ENCODE measurements around the gene VEZT. TPM values are rescaled to one million over a fixed set of nuclear protein-coding genes. Genes with fewer than 3 reads are reported as not detected.

The VEZT gene
- total RNA-seq, 1 experiment from 2014 or later, result 77.4 TPM

- H3K9me3 ChIP-seq, result no peaks in the 10 kb centered on the region
- TF ChIP-seq CTCF (IDR thresholded peaks at IDR 0.05; ENCODE audit: insufficient read depth in 1 of 2, low read depth in 1 of 2, low read length in 1 of 2, severe bottlenecking in 1 of 2, unreplicated experiment in 1 of 2), result no peak
- Mint-ChIP-seq H3K27ac (ENCODE audit: unreplicated experiment) (no peak overlapping the region), H3K27me3 (ENCODE audit: insufficient read depth, unreplicated experiment) (no peaks in the 10 kb centered on the region), H3K4me3 (ENCODE audit: unreplicated experiment) (peak overlapping the region; percentile 49), H3K9me3 (ENCODE audit: unreplicated experiment) (no peaks in the 10 kb centered on the region), H3K36me3 (ENCODE audit: insufficient read depth, unreplicated experiment) (peaks cover 19% of the 10 kb centered on the region), H3K4me1 (ENCODE audit: low read depth, unreplicated experiment) (peaks cover 20% of the 10 kb centered on the region)
- no peaks in the 10 kb centered on the region for H3K36me3 ChIP-seq (ENCODE audit: control insufficient read depth, insufficient read depth, low read length)
- no peak for DNase-seq
- BruUV-seq (replicated peaks), result no TSS peak
- H3K27me3 ChIP-seq (replicated peaks; ENCODE audit: control insufficient read depth, insufficient read depth, low read length), result no peaks in the 10 kb centered on the region
- intact Hi-C loops (cut with micrococcal nuclease; ENCODE audit: unreplicated experiment), result no loop called here
- POLR2A ChIA-PET, result interaction anchor here (1.0 kb wide), 1 partner anchor 30 kb away, joined by 3 read pairs; the partner anchor contains the start of genes FGD6 and VEZT
- CTCF ChIA-PET, result interaction anchor here (3.0 kb wide), 1 partner anchor 29 kb away, joined by 13 read pairs; the partner anchor contains the start of genes FGD6 and VEZT
- H3K4me3 ChIP-seq (ENCODE audit: low read depth, low read length), result no peak overlapping the region
- peaks cover 24% of the 10 kb centered on the region for H3K4me1 ChIP-seq
Observed at GRCh38 chr12:95187865-95188415, 29.7 kb upstream of the VEZT start.

DNA sequence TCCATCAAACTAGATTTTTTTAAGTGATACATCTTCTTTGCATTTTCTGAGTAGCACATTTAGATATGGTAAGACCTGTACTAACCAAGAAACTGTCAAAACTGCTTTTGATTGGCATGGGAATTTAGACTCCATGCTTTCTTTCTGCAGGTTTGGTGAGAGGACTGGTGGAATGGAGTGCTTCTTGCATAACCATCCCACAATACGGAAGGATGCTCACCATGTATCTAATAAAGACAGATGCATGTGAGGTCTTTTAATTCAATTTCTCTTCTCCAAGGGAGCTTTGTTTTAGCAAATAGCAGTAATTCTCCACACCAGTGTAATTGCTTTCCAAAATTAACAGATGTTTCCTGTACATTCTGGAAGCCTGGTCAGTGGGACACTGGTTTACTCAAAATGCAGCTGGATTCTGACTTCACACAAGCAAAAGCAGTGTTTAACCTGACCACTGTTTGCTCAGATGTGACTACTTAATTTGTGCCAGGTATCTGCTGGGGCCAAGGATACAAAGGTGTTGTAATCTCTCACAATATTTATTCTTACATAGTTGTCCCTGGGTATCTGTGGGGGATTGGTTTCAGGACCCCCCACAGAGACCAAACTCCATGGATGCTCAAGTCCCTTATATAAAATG, 26.4 kb upstream of the VEZT start:
- no peaks in the 10 kb centered on the region for H3K27me3 Mint-ChIP-seq (ENCODE audit: insufficient read depth, unreplicated experiment)
- no peak for TF ChIP-seq CTCF (IDR thresholded peaks at IDR 0.05; ENCODE audit: insufficient read depth in 1 of 2, low read depth in 1 of 2, low read length in 1 of 2, severe bottlenecking in 1 of 2, unreplicated experiment in 1 of 2)
- no peaks in the 10 kb centered on the region for H3K36me3 ChIP-seq (ENCODE audit: control insufficient read depth, insufficient read depth, low read length)
- no peaks in the 10 kb centered on the region for H3K9me3 ChIP-seq
- H3K36me3 Mint-ChIP-seq (ENCODE audit: insufficient read depth, unreplicated experiment), result peaks cover 6% of the 10 kb centered on the region
- POLR2A ChIA-PET, result no interaction called here
- peaks cover 24% of the 10 kb centered on the region for H3K4me1 ChIP-seq
- H3K27me3 ChIP-seq (replicated peaks; ENCODE audit: control insufficient read depth, insufficient read depth, low read length), result no peaks in the 10 kb centered on the region
- no TSS peak for BruUV-seq (replicated peaks)
- no peak overlapping the region for H3K4me3 Mint-ChIP-seq (ENCODE audit: unreplicated experiment)
- intact Hi-C loops (cut with micrococcal nuclease; ENCODE audit: unreplicated experiment), result no loop called here
- DNase-seq, result no peak
- H3K4me3 ChIP-seq (ENCODE audit: low read depth, low read length), result no peak overlapping the region
- H3K27ac Mint-ChIP-seq (ENCODE audit: unreplicated experiment), result no peak overlapping the region
- no peaks in the 10 kb centered on the region for H3K9me3 Mint-ChIP-seq (ENCODE audit: unreplicated experiment)
- CTCF ChIA-PET, result no interaction called here
- peaks cover 20% of the 10 kb centered on the region for H3K4me1 Mint-ChIP-seq (ENCODE audit: low read depth, unreplicated experiment)

DNA sequence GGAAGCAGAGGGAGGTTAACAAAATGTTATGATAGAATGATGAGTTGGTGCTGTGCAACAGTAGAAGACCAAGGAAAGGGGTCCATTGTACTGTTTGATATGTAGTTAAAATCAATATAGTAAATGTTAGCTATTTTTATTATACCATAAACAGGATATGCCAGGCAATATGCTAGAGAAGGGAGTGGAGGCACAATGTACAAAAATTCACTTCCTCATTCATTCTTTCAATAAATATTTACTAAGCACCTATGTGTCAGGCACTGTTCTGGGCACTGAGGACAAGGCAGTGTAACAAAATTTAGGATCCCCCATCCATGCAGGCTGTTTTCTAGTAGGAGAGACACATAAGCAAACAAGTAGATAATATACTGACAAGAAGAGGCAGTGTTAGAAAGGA, 25.3 kb upstream of the VEZT start:
- Mint-ChIP-seq H3K27me3 (ENCODE audit: insufficient read depth, unreplicated experiment) (no peaks in the 10 kb centered on the region), H3K9me3 (ENCODE audit: unreplicated experiment) (no peaks in the 10 kb centered on the region), H3K4me3 (ENCODE audit: unreplicated experiment) (no peak overlapping the region), H3K36me3 (ENCODE audit: insufficient read depth, unreplicated experiment) (no peaks in the 10 kb centered on the region), H3K4me1 (ENCODE audit: low read depth, unreplicated experiment) (peaks cover 20% of the 10 kb centered on the region), H3K27ac (ENCODE audit: unreplicated experiment) (peak overlapping the region; percentile 0)
- Histone ChIP-seq H3K36me3 (ENCODE audit: control insufficient read depth, insufficient read depth, low read length) (no peaks in the 10 kb centered on the region), H3K27me3 (replicated peaks; ENCODE audit: control insufficient read depth, insufficient read depth, low read length) (no peaks in the 10 kb centered on the region), H3K4me1 (peaks cover 24% of the 10 kb centered on the region), H3K4me3 (ENCODE audit: low read depth, low read length) (no peak overlapping the region), H3K9me3 (no peaks in the 10 kb centered on the region)
- ChIA-PET POLR2A (no interaction called here), CTCF (no interaction called here)
- TF ChIP-seq CTCF (IDR thresholded peaks at IDR 0.05; ENCODE audit: insufficient read depth in 1 of 2, low read depth in 1 of 2, low read length in 1 of 2, severe bottlenecking in 1 of 2, unreplicated experiment in 1 of 2), result no peak
- BruUV-seq (replicated peaks), result no TSS peak
- intact Hi-C loops (cut with micrococcal nuclease; ENCODE audit: unreplicated experiment), result no loop called here
- DNase-seq, result no peak
